HG02642 (cell line): ENCODE data around the gene MYO16.
"Not testable (repeated sequence)": the region's sequence is repeated elsewhere in the genome, so short reads cannot be mapped to it uniquely, and the experiment has no call there.

Experiments used
- ATAC-seq: cut with Tn5 transposase; IDR thresholded peaks from one replicate; pipeline ENCODE4 v1.9.1; 2021; ENCODE audit warnings: mild to moderate bottlenecking; ENCODE audit not compliant: unreplicated experiment, poor library complexity

MYO16 gene

DNA sequence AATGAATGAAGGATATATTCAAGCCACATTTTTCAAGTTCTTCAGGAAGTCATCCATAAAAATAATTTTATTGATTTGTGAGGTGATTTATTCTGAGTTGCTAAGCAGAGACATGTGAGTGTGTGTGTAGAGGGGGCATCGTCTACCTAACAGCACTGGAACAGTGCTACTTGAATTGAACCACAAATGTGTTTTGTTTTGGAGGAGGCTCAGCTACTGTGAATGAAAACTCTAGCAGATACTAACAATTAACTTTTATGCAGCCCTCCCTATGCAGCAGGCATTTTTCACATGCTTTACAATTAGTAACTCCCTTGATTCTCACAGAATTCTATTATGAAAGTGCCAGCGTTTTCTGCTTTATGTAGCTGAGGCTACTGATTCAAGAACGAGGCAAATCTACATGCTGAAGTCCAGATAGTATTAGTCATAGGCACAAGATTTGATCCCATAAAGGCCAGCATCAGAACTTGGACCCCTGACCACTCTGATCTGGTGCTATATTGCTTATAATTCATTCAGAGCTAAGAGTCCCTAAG lies 103.7 kb downstream of the MYO16 start:
- no peak for ATAC-seq

DNA sequence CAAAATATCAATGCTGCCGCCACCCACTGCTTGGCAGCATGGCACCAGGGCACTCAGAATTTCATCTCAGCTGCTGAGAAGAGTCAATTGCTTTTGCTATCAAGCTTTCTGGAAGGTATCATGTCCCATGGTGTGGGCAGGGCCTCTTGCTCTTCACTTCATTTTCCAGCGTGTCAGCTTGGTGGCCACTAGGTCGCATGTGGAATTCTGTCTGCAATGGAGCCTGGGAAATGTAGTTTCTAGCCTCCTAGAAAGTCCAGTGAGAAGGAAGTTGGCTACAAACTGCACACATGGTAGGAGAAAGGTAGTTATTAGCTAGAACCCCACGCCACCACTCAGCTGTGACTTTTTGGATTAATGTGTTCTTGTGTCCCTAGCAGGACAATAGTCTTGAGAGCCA lies 105.3 kb downstream of the MYO16 start:
- ATAC-seq: no peak

DNA sequence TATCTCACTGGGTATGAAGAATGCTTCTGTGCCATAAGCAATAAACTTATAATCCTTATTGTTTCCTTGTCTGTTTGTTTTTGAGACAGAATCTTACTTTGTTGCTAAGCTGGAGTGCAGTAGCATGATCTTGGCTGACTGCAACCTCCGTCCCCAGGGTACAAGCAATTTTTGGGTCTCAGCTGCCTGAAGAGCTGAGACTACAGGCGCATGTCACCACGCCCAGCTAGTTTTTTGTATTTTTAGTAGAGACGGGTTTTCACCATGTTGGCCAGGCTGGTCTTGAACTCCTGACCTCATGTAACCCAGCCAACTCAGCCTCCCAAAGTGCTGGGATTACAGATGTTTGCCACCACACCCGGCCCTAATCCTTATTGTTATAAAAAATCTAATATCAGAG lies 112.5 kb downstream of the MYO16 start:
- ATAC-seq: no peak

GRCh38 chr13:108742701-108743451 lies 113.5 kb downstream of the MYO16 start:
- no peak for ATAC-seq

DNA sequence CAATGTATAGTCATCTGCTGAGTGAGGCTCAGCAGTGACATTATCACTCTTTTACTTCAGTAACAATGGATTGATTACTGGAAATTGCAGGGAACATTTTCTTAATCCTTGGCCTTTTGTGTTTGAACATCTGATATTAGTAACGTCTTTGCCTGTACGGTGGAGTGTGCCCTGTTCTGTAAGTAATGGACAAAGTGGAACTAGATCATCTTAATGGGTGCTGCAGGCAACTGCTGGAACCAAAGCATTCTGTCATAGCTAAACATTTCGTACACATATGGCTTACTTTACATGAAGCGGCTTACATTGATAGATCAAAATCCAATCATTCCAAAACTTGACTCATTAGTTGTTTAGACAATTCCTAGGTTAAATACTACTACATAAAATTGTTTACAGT lies 114.1 kb downstream of the MYO16 start:
- ATAC-seq: no peak

DNA sequence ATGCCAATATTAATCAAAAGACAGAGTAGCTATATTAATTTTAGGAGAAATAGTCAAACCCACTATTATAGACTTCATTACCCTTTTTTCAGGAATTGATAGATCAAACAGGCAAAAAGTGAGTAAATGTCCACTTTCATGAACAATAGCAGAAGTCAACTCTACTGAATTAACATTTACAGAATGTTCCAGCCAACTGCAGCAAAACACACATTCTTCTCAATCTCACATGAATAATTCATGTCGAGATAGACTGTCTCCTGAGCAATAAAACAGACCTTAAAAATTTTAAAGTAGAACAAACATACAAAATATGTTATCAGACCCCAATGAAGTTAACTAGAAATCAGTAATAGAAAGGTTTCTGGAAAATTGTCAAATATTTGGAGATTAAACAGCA lies 118.4 kb downstream of the MYO16 start:
- no peak for ATAC-seq

DNA sequence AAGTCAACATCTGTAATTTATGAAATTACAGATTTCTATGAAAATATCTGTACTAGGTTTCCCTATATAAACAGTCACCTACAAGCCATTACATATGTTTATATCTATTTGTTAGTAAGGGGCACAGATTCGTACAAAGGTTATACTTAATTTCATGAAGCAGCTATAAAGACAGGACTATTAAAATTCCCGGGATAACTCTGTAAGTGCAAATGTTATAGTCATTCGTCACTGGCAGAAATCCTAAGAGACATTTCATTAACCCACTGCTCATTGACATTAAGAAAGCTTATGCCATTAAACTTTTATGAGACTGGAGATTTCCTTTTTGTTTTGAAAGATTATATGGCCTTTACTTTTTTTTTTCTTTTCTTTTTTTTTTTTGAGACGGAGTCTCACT lies 122.9 kb downstream of the MYO16 start:
- ATAC-seq: no peak

- ATAC-seq: no peak
Observed at GRCh38 chr13:108755083-108755482, 125.7 kb downstream of the MYO16 start.

DNA sequence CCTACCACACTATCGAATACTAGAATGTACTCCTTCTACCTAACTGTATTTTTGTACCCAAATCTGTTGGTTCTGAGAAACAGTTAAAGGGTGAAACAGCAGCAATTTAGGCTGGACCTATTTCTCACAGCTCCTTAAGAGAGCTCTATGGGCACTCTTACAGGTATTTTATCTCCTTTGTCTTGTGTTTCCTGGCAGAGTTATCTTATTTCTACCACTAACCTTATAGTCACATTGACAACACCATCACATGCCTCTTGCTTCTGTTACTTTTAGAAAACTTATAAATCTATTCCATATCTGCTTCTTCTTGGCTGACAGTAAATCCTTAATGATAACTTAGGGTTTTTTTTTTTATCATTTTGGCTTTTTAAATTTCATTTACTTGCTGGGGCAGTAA lies 130.7 kb downstream of the MYO16 start:
- ATAC-seq: no peak

GRCh38 chr13:108760541-108760940 lies 131.1 kb downstream of the MYO16 start:
- no peak for ATAC-seq

- ATAC-seq: no peak
Observed at GRCh38 chr13:108768035-108768434, 138.6 kb downstream of the MYO16 start.

DNA sequence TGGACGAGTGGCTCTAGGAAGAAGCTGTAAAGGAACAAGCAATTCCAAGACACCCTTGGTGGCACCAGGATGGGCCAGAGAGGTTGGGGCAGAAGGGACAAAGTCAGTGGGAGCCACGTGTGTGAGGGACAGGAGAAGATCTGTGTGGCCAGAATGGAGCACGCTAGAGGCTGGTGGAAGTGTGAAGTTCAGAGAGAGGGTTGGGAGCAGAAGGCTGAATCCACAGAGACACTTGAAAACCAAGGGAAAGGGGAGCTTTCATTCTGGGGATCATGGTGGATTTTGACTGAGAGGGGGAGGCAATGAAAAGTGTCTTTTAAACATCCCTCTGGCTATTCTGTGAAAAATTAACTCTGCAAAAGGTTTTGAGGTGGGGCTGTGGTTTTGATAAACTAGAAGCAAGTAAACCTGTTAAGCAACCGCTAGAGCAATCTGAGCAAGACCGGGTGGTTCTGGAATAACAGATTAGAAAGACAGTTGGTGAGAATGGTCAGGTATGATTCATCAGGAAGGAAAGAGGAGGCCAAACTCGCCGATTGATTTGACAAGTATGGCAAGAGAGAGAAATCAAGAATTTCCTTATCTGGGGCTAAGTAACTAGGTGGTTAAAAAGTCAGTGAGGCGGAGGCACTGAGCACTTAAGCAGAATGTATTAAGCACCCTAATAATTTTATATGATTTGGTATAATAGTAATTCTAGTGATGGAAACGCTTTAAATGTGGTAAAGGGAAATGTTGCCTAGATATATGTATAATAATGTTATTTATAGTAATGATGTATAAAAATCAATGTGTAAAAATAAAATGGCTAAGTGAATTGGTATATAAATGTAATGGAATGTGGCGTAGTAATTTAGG lies 140.0 kb downstream of the MYO16 start:
- ATAC-seq: no peak

DNA sequence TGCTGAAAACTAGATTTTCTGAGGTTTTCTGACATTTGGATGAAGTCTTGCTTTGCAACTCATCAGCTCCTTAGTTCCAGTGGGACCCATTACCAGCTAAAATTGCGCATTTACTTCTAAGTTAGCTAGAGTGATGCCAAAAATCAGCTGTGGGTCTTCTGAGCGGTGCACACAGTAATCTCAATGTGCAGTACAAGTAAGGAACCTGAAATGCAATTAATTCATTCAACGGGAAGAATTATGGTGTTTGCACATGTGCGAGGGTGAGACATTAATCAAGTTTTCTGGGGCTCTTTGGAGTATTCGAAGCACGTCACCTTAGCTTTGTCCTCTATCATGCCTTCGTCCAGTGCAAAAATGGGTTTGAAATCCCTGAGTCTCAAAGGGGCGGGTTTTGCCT lies 146.2 kb downstream of the MYO16 start:
- no peak for ATAC-seq

GRCh38 chr13:108776650-108777049 lies 147.2 kb downstream of the MYO16 start:
- no peak for ATAC-seq

- ATAC-seq: no peak
Observed at GRCh38 chr13:108777421-108778420, 148.3 kb downstream of the MYO16 start.

- ATAC-seq: no peak
Observed at GRCh38 chr13:108779308-108779707, 149.9 kb downstream of the MYO16 start.

DNA sequence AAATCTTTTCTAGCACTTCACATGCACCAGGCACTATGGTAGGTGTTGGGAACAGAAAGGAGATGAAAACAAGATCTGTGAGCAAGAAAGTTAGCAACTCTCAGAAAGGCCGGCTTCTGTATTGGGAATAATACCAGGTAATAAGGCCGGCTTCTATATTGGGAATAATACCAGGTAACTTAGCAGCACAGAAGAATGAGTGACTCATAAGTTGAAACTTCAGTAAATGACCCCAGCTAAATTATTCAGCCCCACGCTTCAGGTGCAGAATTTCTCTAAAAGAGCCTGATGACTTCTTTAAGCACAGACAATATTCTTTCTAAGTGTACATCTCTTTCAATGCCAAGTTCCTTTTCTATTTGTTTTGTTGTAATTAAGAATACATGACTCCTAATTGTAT lies 151.3 kb downstream of the MYO16 start:
- ATAC-seq: no peak

- ATAC-seq: no peak
Observed at GRCh38 chr13:108781312-108781711, 151.9 kb downstream of the MYO16 start.

- ATAC-seq: not testable (repeated sequence)
Observed at GRCh38 chr13:108782480-108782879, 153.1 kb downstream of the MYO16 start.

DNA sequence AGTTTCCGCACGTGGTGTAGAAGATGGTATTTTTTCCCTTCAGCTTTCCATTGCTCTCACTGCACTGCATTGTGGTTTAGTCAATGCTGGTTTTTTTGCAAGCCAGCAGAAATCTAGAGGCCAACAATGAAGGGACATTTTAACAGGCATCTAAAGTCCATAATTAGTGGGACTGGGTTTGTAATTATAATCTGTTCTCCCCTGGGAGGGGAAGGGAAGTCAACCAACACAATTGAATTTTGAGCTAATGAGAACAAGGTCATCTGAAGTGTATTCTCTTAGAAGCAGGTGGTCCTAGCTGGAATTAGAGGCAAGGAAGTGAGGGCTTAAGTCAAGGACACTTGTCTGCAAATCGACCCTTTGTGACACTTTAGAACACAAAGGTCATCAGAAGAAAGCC lies 156.4 kb downstream of the MYO16 start:
- ATAC-seq: no peak
